Activated CD8-positive, alpha-beta T cell treated with anti-CD3 and anti-CD28 coated beads, Interleukin-2, amount 10 ng/mL, durations not matched to agents 7 days and 5 days (primary cell): ENCODE measurements around the gene EPHA4. TPM values are rescaled to one million over a fixed set of nuclear protein-coding genes. Genes with fewer than 3 reads are reported as not detected.

Source experiments
- ATAC-seq: fragments of 150-1000 bp; cut with Tn5 transposase; one replicate; pipeline ENCODE4 v1.10.0; 2021; ENCODE audit warnings: moderate library complexity
- CTCF ChIA-PET: fragments of 350-600 bp; sonication (Branson Sonifier 250); formaldehyde crosslinking; loops from one replicate; lab custom pipeline; 2021; ENCODE audit warnings: antibody characterized with exemption; lab: Charles Lee
- POLR2A ChIA-PET: fragments of 350-600 bp; sonication (Branson Sonifier 250); formaldehyde crosslinking; loops from one replicate; lab custom pipeline; 2021; ENCODE audit warnings: antibody characterized with exemption; lab: Charles Lee
- DNase-seq: peaks from one replicate; pipeline ENCODE4 v3.0.0-alpha.2; 2020
- H3K27ac Mint-ChIP-seq: one replicate; pipeline ENCODE4 v1.8.0; 2021; ENCODE audit warnings: mild to moderate bottlenecking, mixed read lengths
- H3K27me3 Mint-ChIP-seq: one replicate; pipeline ENCODE4 v1.8.0; 2021; ENCODE audit warnings: low read depth, mixed read lengths
- H3K36me3 Mint-ChIP-seq: one replicate; pipeline ENCODE4 v1.8.0; 2021; ENCODE audit warnings: low read depth, mixed read lengths
- H3K4me1 Mint-ChIP-seq: one replicate; pipeline ENCODE4 v1.8.0; 2021; ENCODE audit warnings: low read depth, mixed read lengths
- H3K4me3 Mint-ChIP-seq: one replicate; pipeline ENCODE4 v1.8.0; 2021; ENCODE audit warnings: mild to moderate bottlenecking, mixed read lengths
- H3K9me3 Mint-ChIP-seq: one replicate; pipeline ENCODE4 v1.8.0; 2022; ENCODE audit warnings: mixed read lengths; ENCODE audit not compliant: insufficient read depth
- total RNA-seq, 2 experiments: library from RNA; stranded (reverse); gene quantifications; one replicate each; pipeline ENCODE4 v1.2.3, GENCODE V29; 2021

Gene EPHA4
- total RNA-seq, 2 experiments from 2014 or later, result 1.2 to 1.5 TPM

- ATAC-seq, result no peak
- POLR2A ChIA-PET, result no interaction called here
- DNase-seq, result no peak
- peaks cover 5% of the 10 kb centered on the region for H3K27me3 Mint-ChIP-seq
- H3K27ac Mint-ChIP-seq, result no peak overlapping the region
- no peak overlapping the region for H3K4me3 Mint-ChIP-seq
- CTCF ChIA-PET, result interaction anchor here (1.4 kb wide), 1 partner anchor 10 kb away, joined by 5 read pairs; no protein-coding TSS in a partner anchor
- H3K4me1 Mint-ChIP-seq, result peaks cover 23% of the 10 kb centered on the region
- H3K9me3 Mint-ChIP-seq, result no peaks in the 10 kb centered on the region
- no peaks in the 10 kb centered on the region for H3K36me3 Mint-ChIP-seq
Measured at GRCh38 chr2:221530653-221531037, 41.5 kb downstream of the EPHA4 start.

- ATAC-seq (no peak), DNase-seq (no peak)
- Mint-ChIP-seq H3K4me1 (peaks cover 23% of the 10 kb centered on the region), H3K9me3 (no peaks in the 10 kb centered on the region), H3K27me3 (peaks cover 5% of the 10 kb centered on the region), H3K27ac (peak overlapping the region; percentile 14), H3K4me3 (no peak overlapping the region), H3K36me3 (no peaks in the 10 kb centered on the region)
- POLR2A ChIA-PET, result no interaction called here
- CTCF ChIA-PET, result no interaction called here
Measured at GRCh38 chr2:221529943-221530652, 42.0 kb downstream of the EPHA4 start.

DNA sequence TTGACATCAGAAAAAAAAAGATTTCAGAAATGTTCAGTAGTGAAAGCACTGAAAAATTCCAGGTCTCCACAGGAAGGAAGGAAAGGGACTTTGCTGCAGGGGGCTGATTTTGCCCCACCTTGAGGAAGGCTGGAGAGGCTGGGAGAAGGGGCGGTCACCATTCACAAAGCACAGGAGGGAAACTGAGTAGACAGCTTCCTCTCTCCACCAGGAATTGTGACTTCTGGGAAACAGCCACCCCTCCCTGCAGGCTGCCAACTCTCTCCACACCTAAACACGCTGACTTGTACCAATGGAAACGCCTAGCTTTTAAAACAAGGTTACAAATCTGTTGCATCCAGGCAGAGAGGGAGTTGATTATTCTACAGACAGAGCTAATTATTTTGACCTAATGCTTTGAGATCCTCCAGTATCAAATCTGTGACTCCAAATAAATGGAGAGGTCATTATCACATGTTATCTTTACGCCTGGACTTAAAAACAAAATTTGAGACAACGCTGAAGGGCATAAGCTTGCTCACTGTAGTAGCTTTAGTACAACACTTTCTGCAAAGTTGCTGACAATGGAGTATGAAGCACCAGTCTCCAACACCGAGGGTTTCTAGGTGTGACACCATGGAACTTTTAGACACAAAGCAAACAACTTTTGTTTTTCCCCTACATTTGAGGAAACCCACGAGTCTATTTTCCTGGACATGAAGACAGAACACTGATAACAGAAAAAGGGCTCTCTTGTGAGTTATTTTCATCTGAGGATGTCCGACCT, 42.7 kb downstream of the EPHA4 start:
- no peak overlapping the region for H3K4me3 Mint-ChIP-seq
- peaks cover 23% of the 10 kb centered on the region for H3K4me1 Mint-ChIP-seq
- ChIA-PET POLR2A (no interaction called here), CTCF (no interaction called here)
- H3K36me3 Mint-ChIP-seq, result no peaks in the 10 kb centered on the region
- DNase-seq (no peak), ATAC-seq (no peak)
- no peaks in the 10 kb centered on the region for H3K9me3 Mint-ChIP-seq
- peaks cover 5% of the 10 kb centered on the region for H3K27me3 Mint-ChIP-seq
- H3K27ac Mint-ChIP-seq, result peak overlapping the region; percentile 14

DNA sequence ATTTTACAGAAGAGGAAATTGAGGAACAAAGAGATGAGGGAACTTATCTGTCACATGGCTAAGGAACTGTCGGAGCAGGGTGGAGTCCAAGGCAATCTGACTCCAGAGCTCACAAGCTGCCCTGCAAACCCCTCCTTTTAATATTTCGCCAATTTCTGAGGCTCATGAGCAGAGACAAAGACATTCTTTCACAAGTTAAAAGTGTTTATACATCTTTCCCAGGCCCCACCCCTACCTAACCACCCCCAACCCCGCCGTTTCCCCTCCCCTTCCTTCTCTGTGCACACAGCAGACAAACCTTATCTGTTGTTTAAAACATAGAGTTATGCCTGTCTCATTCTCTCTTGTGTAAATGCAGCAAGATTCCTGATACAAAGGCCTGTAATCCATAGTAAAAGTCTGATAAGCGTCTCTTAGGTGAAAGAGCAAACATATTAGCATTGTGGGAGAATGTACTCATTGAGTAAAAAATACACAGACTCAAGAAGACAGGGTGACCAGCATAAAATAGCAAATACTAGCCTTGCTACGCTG, 44.3 kb downstream of the EPHA4 start:
- ChIA-PET POLR2A (no interaction called here), CTCF (no interaction called here)
- H3K27me3 Mint-ChIP-seq, result peaks cover 5% of the 10 kb centered on the region
- peak overlapping the region; percentile 50 for H3K27ac Mint-ChIP-seq
- no peak for ATAC-seq
- DNase-seq, result no peak
- peaks cover 23% of the 10 kb centered on the region for H3K4me1 Mint-ChIP-seq
- no peak overlapping the region for H3K4me3 Mint-ChIP-seq
- H3K36me3 Mint-ChIP-seq, result no peaks in the 10 kb centered on the region
- no peaks in the 10 kb centered on the region for H3K9me3 Mint-ChIP-seq

DNA sequence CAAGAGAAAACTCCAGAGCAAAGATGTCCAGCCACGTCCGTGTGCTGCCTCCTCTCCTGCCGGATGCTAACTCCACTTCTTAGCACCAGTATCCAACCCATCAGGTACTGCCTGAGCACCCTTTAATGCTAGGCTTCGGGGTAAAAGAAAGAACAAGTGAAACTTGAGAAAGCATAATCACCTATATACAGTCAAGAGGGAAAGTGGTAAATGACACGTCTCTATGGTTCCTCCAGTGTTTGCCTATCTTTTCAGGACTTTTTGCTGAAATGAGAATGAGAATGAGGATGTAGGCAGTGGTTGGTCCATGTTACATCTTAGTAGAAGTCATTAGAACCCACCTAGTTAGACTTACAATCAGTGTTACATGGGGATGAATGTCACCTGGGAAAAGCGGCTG, 47.9 kb downstream of the EPHA4 start:
- H3K27ac Mint-ChIP-seq, result no peak overlapping the region

GRCh38 chr2:221521233-221521845, 50.8 kb downstream of the EPHA4 start:
- no peaks in the 10 kb centered on the region for H3K27me3 Mint-ChIP-seq
- CTCF ChIA-PET, result interaction anchor here (1.0 to 1.2 kb wide), 3 partner anchors 10 to 37 kb away, joined by 3 to 5 read pairs (median 4); no protein-coding TSS in a partner anchor
- POLR2A ChIA-PET, result interaction anchor here (0.6 kb wide), 1 partner anchor 9 kb away, joined by 4 read pairs; no protein-coding TSS in a partner anchor
- ATAC-seq (no peak), DNase-seq (no peak)
- peaks cover 10% of the 10 kb centered on the region for H3K4me1 Mint-ChIP-seq
- H3K9me3 Mint-ChIP-seq, result no peaks in the 10 kb centered on the region
- no peak overlapping the region for H3K4me3 Mint-ChIP-seq
- peaks cover 4% of the 10 kb centered on the region for H3K36me3 Mint-ChIP-seq
- no peak overlapping the region for H3K27ac Mint-ChIP-seq

More for the DNA sequence above, 47.9 kb downstream of the EPHA4 start:
- ATAC-seq (no peak), DNase-seq (no peak)
- Mint-ChIP-seq H3K4me1 (peaks cover 23% of the 10 kb centered on the region), H3K36me3 (peaks cover 4% of the 10 kb centered on the region), H3K4me3 (no peak overlapping the region), H3K27me3 (peaks cover 2% of the 10 kb centered on the region), H3K9me3 (no peaks in the 10 kb centered on the region)
- POLR2A ChIA-PET, result no interaction called here
- CTCF ChIA-PET, result no interaction called here

- Mint-ChIP-seq H3K9me3 (no peaks in the 10 kb centered on the region), H3K27me3 (peaks cover 3% of the 10 kb centered on the region), H3K4me3 (no peak overlapping the region), H3K36me3 (peaks cover 4% of the 10 kb centered on the region), H3K27ac (peak overlapping the region; percentile 47), H3K4me1 (peaks cover 10% of the 10 kb centered on the region)
- ATAC-seq (no peak), DNase-seq (no peak)
- CTCF ChIA-PET, result interaction anchor here (1.2 to 2.3 kb wide), 2 partner anchors 14 to 54 kb away, joined by 3 to 9 read pairs; partner anchors contain the start of gene EPHA4
- POLR2A ChIA-PET, result interaction anchor here (1.2 kb wide), 1 partner anchor 24 kb away, joined by 3 read pairs; no protein-coding TSS in a partner anchor
Measured at GRCh38 chr2:221518935-221519625, 53.0 kb downstream of the EPHA4 start.

GRCh38 chr2:221518201-221518934, 53.7 kb downstream of the EPHA4 start:
- peaks cover 10% of the 10 kb centered on the region for H3K4me1 Mint-ChIP-seq
- no peaks in the 10 kb centered on the region for H3K9me3 Mint-ChIP-seq
- H3K36me3 Mint-ChIP-seq, result peaks cover 4% of the 10 kb centered on the region
- H3K4me3 Mint-ChIP-seq, result no peak overlapping the region
- peaks cover 6% of the 10 kb centered on the region for H3K27me3 Mint-ChIP-seq
- ChIA-PET POLR2A (interaction anchor here (0.6 to 1.2 kb wide), 5 partner anchors 23 to 54 kb away, joined by 3 to 4 read pairs (median 3); no protein-coding TSS in a partner anchor), CTCF (interaction anchor here (0.7 to 2.3 kb wide), 3 partner anchors 13 to 55 kb away, joined by 3 to 9 read pairs (median 3); partner anchors contain the start of gene EPHA4)
- ATAC-seq, result peak; percentile 72
- H3K27ac Mint-ChIP-seq, result no peak overlapping the region
- peak; percentile 43 for DNase-seq

DNA sequence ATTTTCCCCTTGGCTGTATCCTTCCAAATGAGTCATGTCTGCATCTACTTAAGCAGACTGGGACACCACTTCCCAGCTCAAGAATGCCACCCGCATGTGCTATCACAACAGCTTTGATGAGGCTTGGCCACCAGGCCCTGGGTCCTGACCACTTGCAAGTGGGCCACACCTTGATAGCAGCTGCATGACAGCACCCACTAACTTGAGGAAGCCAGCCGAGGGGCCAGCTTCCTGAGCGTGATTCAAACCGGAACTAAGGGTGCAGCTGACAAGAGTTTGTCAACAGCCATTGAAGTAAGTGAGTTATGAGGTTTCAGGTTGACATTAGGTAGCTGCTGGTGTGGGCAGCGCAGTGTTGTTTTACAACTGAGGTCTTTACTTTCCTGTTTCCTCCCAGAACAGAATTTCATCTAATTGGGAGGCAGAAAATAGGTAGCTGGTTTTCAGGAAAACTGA, 54.4 kb downstream of the EPHA4 start:
- ATAC-seq (peak; percentile 89), DNase-seq (peak; percentile 84)
- Mint-ChIP-seq H3K4me3 (no peak overlapping the region), H3K27ac (no peak overlapping the region), H3K36me3 (peaks cover 4% of the 10 kb centered on the region), H3K4me1 (peaks cover 10% of the 10 kb centered on the region), H3K9me3 (no peaks in the 10 kb centered on the region), H3K27me3 (peaks cover 8% of the 10 kb centered on the region)
- ChIA-PET CTCF (interaction anchor here (0.7 to 1.2 kb wide), 2 partner anchors 13 to 56 kb away, joined by 3 read pairs; no protein-coding TSS in a partner anchor), POLR2A (interaction anchor here (0.6 to 1.2 kb wide), 5 partner anchors 22 to 55 kb away, joined by 3 to 4 read pairs (median 3); no protein-coding TSS in a partner anchor)

- Mint-ChIP-seq H3K4me1 (peaks cover 10% of the 10 kb centered on the region), H3K9me3 (no peaks in the 10 kb centered on the region), H3K36me3 (peaks cover 4% of the 10 kb centered on the region), H3K27ac (no peak overlapping the region), H3K4me3 (no peak overlapping the region), H3K27me3 (peaks cover 8% of the 10 kb centered on the region)
- no peak for DNase-seq
- ATAC-seq, result peak; percentile 13
- CTCF ChIA-PET, result no interaction called here
- POLR2A ChIA-PET, result interaction anchor here (0.9 to 1.2 kb wide), 2 partner anchors 49 to 54 kb away, joined by 3 read pairs; no protein-coding TSS in a partner anchor
Measured at GRCh38 chr2:221517146-221517695, 54.9 kb downstream of the EPHA4 start.
